ENCODE measurements around the gene HOXD1.

Gene HOXD1

DNA sequence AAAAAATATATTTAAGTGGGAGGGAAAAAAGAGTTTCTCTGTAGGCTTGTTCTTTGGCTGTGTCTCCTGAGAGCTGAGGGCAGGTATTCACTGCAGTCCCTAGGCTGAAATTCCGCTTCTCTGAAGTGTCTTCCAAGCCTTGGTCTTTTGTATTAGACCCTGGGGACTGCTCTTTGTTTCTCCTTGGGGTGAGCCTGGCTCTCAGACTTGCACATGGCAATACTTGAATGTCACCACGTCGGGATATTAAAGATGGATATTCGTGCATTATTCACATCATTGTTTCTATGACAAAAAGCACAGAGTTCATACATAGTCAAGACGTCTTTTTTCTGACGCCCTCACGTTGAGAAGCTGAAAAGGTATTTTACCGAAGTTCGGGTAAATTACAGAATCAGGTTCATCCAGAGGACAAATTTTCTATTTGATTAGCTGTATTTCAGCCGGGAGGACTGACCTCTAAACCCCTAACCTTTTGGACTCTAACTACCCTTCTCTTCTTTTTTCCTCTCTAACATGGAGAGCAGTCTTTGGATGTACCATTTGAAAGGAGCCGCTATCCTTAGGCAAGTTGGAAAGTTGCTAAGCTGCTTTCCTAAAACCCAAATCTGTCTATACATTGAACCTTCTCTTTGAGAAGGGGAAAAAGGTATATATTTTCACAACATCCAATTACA, 33.8 kb upstream of the HOXD1 start:
- DNase-seq, result no peak

DNA sequence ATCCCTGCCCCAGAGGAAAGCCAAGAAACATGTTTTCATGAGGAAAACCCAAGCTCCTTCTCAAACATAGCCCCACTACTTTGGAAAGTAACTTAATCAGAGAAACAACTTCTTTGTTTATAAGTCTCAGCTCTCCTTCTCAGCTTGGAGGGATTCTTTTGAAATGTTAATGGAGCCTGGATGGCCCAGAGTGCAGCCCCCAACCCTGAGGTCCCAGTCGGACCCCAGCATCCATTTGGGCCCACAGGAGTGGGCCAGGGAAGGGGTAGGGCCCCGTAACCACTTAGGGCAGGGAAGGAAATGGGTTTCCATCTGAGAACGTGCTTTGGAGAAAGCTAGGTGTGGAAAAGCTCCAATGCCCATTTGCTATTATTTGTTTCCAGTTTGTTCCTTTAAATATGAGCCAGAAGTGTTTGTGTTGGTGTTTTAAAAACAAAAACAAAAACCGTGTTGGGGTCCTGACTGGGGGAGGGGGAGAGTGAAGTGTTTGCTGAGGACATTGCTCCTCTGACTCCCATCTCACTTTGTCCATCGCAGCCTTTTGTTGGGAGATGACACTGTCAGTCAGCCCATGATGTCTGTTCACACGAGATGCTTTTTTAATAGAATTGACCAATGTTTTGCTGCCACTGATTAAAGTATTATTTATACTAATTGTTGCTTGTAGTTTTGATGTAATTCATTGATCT, 33.0 kb upstream of the HOXD1 start:
- DNase-seq, result no peak

DNA sequence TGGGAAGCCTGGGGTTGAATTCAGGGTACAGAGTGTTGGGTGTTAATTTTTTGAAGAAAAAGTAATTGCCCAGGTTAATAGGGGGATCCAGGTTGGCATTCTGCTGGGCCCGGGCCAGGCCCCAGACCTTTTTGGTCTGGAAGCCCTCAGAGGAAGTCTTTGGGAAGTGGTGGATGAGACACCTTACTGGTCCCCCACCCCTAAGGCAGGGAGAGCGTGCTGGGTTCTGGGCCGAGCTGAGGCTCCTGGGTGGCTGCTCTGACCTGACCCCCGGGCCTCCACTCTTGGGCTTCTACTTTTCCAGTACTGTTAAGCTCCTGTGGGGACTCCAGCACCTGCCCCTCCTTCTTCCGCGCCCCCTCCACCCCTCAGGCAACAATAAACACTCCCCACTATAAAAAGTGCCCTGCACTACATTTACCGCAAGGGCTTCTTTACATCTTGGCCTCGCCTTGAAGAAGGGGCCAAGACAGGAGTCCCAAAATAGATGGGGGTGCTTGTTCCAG, 32.1 kb upstream of the HOXD1 start:
- DNase-seq, result no peak

DNA sequence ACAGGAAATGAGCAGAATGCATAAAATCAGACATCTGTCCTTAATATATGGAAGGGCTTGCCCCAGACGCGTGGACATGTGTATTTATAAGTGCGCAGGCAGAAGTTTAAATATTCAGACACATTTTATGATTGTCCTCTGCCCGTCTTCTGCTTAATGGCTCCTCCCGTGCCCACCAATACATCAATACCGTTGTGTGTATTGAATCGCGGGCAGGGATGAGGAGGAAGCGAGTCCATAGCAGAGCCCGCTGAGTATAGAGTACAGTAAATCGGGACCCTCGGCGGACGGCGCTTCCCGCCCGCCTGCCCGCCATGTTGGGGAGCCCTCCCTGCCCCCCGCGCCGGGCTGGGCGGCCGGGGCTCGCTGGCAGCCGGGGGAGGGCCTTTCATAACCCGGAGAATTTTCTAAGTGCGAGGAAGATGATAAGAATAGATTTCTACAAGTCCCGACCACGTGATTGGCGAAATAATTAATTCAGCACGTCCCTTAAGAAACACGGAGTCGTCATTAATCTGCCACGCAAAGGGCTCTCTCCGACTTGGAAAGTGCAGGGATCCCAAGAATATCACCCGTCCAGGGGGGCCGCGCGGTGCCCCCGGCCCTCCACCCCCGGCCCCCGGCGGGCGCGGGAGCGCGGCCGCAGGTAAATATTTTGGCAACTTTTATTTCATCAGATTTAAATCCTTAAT, 31.5 kb upstream of the HOXD1 start, which contains the start of gene HOXD3:
Gene HOXD3 (plus strand): TSS at position 501 of the 692 bp plus-strand sequence. CDS start 11,808 bp downstream, outside the sequence.
- no peak for DNase-seq

DNA sequence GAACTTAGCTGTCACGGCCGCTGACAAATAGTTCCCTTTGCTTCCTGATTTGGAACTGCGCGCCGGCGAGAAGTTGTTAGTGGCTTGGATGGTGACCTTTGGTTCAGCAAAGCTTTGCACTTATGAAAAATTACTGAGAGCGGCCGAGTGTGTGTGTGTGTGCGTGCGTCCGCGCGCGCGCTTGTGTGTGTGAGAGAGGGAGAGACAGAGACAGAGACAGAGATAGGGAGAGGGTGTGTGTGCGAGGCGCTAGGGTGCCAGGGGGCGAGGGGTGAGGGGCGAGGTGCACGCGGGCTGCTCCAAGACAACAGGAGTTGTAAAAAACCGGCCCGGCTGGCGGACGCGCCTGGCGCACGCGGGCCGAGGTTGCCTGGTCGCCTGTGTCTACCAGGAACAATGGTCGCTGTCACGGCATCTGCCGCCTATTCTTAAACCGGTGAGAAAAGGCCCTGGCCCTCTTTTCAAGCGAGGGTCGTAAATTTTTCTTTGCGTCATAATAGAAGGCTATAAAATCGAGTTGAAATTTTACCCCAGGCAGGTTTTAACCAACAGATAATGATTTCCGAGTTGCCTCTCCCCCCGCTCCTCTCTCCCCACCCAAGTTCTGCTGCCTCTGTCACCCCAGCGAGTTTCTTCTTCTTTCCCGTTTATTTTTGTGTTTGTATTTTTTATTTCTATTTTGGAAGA, 30.8 kb upstream of the HOXD1 start:
- DNase-seq, result no peak

DNA sequence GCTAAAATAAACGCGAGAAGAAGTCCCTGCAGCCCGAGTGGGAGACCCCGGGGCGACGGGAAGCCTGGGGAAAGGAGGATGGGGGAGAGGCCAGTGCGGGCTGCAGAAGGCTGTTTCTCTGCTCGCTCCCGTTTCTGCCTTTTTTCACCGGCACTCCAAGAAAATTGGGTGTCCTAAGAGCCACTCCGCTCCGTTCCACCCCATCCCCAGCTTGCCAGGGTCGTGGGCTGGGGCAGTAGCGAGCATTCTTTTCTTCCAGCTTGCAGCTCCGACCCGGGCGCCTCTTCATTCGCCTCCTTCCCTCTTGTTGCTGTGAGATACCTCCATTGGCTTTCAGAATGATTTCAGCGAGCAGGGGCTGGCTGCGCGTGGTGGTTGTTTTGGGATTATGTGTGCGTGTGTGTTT, 30.3 kb upstream of the HOXD1 start:
- no peak for DNase-seq

DNA sequence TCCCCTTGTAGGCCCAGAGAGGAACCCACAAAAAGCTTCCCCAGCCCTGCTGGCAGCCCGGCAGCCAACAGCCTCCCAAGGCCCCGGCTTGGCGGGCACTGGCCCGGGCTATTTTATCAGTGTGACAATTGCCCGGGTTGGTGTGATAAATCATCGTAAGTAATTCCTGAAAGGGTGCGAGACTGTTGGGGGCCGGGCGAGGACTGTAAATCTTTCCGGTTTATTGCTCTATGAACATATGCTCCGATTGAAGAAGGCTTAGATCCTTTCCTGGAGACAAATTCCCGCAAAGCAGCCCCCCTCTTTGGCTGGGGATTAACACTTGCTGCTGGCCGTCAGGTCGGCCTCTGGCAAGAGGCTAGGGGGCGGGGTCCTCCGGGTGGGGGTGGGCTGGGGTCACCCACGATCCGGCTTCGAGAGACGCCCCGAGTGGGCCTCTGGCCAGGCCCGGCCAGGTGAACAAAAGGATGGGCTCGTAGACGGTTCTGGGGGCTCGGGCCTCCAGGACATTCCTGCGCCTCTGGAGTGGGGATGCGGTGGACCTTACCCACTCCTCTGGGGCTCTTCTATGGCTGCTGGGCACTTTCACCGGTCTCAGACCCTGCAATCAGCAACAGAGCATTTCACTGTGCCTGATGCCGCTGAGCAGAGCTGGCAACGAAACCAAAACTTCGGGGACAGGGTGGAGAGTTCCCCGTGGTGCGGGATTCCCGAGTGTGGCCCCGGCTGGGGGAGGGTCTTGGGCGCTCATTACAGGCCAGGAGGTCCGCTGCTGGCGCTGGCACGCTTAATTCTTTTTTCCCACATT, 29.4 kb upstream of the HOXD1 start:
- DNase-seq, result no peak

DNA sequence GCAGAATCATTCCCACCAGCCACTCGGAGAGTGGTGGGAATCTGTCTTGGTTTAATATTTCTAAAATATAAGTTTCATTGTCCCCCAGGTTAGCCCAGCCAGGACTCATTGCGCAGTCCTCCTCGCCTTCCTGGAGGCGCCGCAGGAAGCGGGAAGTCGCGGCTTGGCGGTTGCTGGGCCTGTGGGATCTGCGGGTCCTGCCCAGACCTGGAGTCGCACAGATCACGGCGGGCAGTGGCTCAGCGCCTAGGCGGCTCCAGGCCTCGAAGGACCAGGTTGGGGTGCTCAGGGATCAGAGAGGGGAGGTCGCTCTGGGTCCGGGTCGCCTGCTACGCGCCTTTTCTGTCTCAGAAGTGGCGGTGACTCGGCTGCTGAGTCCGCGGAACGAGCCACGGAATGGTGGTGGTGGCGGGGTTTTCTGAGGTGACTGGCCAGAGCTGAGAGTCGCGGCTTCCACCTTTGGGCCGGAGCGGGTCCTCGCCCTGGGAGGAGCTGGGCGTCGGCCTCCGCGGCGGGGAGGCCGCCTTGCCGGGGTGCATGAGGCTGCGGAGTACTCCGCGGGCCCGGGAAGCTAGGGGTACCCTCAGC, 28.7 kb upstream of the HOXD1 start:
- DNase-seq, result no peak

DNA sequence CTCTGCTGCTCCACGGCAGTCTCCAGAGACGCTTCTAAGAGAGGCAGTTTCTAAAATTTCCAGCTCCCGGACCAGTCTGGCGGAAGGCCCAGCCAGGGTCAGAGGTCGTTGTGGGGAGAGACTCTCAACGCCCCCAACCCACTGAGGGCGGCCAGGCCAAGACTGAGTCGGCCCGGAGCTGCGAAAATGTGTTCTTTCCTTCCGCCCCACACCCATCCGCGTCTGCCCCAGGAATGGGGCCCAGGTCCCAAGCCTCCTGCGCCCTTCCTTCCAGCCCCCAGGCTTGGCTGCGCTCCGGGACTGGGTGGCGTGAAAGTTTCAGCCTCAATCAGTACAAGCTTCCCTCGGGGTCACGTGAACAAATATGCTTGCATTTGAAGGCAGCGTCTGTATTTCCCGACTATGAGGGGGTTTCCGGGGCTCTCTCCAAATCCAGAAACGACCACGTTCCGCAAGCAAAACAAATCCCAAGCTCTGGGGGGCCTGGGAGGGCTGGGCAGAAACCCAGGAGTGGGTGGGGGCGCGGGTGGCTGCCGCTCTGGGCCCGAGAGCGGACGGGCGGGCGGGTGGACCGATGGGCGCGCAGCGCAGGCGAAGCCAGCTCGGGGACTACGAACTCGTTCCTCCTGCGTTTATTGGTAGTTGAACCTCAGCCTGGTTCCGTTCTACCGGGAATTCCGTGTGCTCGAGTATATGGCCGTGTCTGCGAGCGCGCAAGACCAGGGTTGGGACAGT, 28.1 kb upstream of the HOXD1 start:
- no peak for DNase-seq

DNA sequence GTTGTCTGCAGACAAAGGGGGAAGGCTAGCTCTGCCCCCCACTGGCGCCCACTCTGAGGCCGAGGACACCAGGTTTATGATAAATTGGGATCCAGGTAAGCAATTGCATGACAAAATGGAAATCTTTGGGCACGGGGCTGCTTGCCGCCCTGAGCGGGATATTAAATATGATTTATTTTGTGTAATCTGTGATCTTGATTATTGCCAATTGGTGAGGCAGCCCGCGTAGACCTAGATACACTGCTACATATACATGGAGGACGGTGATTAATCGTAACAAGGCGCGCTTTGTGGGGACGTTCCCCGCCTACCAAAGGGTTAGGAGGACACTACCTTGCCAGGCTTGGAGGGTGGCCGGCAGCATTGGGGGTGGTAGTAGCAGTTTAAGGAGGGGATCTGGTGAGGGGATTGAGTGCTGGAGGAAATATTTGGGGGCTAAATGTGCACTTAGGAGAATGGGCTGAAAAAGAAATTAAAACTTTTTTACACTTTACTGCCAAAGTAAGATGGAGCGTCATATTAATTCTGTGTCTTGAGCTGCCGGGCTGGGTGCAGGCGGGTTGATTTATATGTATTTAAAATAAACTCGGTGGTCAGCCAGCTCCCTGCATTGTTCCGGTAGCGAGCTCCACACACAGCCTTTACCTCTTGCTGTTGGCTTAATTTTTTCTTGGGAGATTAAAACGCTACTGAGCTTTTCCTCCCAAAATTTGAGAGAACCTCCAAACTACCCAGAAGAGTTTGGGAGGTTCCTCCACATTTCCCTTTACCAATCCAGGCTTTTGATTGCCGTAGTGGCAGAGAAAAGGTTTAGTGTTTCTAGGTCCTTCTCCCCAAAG, 27.3 kb upstream of the HOXD1 start:
- no peak for DNase-seq

DNA sequence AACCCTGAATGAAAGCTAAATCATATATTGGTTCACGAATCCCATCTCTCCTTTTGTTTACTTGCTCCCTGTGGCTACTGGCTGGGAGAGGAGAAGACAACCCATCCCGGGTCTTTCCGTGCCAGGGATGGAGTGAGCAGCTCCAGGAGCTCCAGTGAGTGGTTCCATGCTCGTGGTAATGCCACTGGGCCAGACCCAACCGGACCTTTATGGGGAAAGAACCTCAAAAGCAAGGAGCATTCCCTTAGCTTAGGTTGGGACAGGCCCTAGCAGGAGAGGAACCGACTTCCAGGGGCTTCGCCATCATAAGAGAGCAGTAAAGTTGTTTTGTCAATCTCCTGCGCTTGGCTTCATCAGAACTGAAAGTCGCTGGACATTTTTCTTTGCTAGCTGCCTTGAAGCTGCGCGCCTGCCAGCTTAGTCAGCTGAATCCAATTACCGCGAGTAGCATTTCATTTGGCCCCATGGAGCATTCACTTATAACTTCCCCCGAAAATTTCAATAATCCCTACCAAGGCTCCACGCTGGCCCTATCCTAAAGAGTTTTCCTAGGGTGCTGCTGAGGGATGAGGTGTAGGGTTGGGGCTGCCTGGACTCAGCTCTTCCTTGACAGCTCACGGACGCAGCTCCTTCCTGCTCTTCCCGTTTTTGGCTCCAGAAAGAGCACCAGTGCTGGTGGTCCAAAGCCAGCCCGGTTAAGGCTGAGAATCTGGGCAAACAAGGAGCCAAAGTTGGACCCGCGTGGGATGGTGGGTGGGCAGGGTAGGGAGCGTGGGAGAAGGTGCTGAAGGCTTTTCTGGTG, 26.4 kb upstream of the HOXD1 start:
- no peak for DNase-seq

DNA sequence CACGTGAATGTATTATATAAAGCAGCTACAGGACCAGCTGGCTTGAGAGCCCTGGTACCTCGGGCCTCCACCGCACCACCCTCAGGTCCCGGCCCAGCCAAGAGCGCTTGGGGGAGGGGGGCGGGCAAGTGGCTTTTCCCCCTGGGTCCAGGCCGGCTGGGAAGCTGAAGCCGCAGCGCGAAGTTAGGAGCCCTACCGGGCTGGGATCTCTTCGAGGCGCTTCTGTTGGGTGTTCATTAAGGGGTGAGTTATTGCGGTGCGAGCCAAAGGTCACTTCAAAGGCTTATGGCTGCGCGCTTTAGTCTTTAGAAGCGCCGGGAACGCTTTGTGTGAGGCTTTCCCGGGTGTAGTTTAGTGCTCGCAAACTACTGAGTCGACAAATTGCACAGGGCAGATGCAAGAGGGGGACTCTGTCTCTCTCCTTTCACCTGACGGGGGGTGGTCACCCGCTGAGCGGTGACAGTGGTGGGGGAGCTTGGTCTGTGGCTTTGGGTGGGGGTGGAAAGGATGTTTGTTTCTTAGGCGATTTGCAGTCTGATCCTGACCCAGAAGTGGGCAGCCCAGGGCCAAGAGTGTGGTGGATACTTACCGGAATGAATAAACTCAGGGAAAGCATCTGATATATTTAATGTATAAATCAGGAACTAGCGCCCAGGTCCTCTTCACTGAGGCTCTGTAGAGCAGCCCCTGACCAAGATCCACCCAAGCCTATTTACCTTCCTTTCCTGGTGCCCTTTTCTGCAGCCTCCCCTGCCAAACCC, 25.4 kb upstream of the HOXD1 start:
- no peak for DNase-seq

DNA sequence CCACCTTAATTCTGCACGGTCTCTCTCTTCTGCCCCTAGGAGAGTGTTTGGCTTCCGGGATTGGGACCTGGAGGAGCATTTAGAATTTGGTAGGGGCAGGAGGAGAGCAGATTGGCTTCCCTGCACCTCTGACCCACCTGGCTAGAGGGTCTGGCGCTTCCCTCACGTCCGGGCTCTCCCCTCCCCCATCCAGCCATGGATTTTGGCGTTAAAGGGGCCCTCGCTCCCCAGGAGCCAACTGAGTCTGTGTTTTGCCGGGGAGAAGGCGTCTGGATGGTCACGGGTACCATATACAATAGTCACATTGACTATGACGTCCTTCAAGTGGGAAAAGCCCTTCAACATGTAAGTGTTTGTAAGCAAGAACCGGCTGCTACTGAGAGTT, 24.8 kb upstream of the HOXD1 start:
- DNase-seq, result no peak

DNA sequence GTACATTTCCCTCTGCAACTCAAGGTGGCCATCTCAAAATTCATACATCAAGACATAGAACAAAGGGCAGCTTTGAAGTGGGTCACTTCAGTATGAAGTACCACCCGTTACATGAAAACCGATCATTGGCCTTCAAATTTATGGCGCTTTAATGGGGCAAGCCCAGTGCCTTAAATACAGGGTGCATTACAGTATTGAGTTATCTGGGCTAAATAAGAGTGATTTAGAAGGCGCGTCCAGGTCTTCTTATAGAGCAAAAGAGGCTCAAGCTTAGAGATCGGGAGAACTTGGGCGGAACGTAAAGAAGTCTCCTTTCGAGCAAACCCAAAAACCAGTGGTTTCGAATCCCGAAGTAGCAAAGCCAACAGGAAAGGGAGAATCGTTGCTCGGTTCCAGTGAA, 24.3 kb upstream of the HOXD1 start:
- DNase-seq, result no peak

DNA sequence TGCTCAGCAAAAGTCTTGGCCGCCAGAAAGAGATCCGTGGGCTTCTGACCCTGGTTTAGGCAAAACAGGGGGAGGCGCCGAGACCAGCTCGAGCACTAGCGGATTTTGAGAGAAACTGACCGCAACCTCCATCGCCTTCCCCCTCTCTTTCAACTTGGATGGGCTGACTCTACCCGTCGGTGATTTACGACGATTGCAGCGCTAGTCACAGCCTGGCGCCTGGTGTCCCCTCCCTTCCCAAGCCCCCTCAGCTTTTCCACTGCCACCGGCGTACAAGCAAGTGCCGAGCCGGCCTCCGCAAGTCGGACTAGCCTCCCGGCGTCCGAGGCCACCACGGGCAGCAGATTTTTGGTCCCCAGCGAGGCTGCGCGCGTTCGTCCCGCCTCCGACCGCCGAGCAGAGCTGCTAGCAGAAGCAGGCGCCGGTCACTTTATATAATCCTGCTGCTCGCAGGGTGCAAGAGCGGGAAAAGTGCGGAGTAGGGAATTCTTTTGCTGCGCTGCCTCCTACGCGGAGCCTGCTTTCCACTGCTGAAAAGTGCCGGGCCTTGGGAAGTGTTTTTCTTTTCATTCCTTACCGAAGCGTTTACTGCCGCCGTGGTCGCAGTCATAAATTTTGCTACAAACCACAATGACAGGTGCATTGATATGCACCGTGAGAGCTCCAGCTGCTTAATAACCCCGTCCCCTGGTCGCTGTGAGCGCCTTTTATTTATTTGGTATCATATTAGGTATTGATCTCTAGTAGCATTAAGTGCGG, 23.7 kb upstream of the HOXD1 start:
- no peak for DNase-seq

DNA sequence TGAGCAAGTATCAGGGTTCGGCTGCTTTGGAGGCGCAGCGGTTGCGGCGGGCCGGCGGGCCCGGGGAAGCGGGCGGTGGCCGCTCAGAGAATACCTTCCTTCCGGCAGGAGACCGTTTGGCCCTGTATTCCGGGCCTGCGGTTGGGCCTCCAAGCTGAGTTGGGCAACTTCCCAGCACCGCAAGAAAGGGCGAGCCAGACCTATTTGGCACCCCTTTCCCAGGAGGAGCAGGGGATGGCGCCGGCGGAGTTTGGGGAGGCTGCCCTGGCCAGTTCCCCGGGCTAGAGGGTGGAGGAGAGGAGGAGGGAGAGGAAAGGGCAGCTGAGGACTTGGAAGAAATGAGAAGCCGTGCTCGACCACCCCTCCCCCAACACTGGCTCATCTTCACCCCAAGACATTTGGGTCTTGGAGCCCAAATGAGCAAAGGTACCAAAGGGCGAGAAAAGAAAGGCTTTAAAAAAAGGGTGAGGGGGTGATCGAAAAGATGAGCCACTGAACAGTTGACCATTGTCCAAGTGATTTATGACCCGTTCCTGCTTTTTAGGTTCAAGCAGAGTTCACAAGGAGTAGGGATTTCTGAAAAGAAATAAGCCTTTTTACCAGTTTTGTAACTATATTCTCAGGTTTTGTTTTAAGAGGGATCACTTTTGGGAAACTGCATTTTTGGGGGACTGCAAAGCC, 23.0 kb upstream of the HOXD1 start:
- DNase-seq, result no peak

DNA sequence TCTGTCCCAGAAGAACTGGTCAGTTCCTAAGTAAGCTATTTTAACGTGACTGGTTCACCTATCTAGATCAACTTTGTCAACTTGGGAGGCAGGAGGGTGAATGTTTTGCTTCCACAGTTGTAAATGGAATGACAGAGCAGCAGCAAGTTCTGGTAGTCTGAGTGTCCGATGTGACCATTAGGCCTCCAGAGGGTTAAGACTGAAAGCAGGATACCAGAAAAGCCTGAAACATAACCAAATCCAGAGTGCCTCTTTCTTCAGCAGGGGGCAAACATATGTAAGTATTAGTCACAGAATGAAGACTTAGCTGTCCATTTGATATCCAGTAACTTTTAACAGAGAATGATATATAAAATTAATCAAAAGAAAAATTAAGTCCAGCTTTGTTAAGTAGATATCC, 22.2 kb upstream of the HOXD1 start:
- DNase-seq, result no peak
